MM.1S (cell line): ENCODE measurements around the gene CCZ1.
"Not testable (repeated sequence)": the region's sequence is repeated elsewhere in the genome, so short reads cannot be mapped to it uniquely, and the experiment has no call there.

Experiments
- CTCF ChIP-seq: fragments of 300-600 bp; sonication (generic); IDR thresholded peaks from 2 replicates; pipeline ENCODE4 v1.5.1; 2016; ENCODE audit warnings: antibody characterized with exemption, low read length, mixed read lengths
- EZH2 ChIP-seq: fragments of 300-600 bp; sonication (generic); optimal IDR thresholded peaks from 2 replicates; pipeline ENCODE3; 2017; ENCODE audit warnings: low read depth, mild to moderate bottlenecking, antibody characterized with exemption, low read length, mixed read lengths
- EZH2phosphoT487 ChIP-seq: fragments of 300-600 bp; sonication (generic); IDR thresholded peaks from 2 replicates; pipeline ENCODE4 v1.6.1; 2018; ENCODE audit warnings: antibody characterized with exemption, low read length

DNA sequence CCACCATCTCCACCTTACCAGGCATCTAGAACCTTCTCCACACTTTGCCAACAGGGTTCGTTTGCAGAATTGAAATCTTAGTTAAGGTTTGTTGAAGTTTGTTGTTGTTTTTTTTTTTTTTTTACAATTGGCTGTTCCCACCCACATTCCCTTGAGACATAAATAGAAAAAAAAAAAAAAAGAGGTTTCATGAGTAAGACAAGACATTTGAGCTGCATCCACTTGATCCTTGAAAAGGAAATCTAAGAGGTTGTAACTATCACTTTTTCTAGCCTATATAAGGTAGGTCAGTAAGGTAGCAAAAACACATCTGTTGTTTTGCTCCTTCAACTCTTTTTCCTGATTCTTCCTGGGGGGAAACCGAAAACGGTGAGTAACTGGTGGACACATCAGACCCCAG is 18.9 kb upstream of the CCZ1 start:
- not testable (repeated sequence) for TF ChIP-seq CTCF, EZH2phosphoT487, EZH2
